HL-60 (cell line): ENCODE data around the gene CAMK2B.

Experiments used
- GABPA ChIP-seq: IDR thresholded peaks from 2 replicates; pipeline ENCODE4 v1.6.1; 2012; ENCODE audit warnings: low read depth
- POLR2AphosphoS5 ChIP-seq: IDR thresholded peaks from 2 replicates; pipeline ENCODE4 v1.6.1; 2012; ENCODE audit warnings: low read depth
- SPI1 ChIP-seq: IDR thresholded peaks from 2 replicates; pipeline ENCODE4 v1.6.1; 2012; ENCODE audit warnings: low read depth, mild to moderate bottlenecking, borderline replicate concordance
- TF ChIP-seq, protein P1 (sequence below): IDR thresholded peaks from one replicate; pipeline ENCODE4 v1.5.1; 2011; ENCODE audit warnings: low read length, control low read depth, inconsistent platforms; ENCODE audit not compliant: insufficient read depth
- TF ChIP-seq, protein P2 (sequence below): IDR thresholded peaks from 2 replicates; pipeline ENCODE4 v1.6.1; 2012; ENCODE audit warnings: low read depth; ENCODE audit not compliant: insufficient replicate concordance

DNA sequence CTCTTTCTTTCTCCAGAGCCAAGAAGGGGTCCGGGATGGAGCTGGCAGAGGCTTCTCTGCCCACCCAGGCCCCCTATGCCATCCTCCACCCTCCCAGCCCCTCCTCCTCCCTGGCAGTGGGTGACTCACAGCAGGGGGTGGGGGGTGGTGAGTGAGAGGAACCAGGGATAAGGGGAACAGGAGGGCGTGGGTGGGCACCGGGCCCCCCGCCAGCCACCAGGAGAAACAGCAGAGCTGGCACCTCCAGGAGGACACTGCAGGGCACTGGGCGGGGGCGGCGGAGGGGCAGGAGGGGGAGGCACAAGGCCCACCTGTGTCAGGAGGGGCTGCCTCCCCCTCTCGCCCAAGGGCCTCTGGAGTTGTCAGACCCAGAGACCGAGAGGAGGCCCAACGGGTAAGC, 56.0 kb downstream of the CAMK2B start:
- TF ChIP-seq SPI1 (no peak), GABPA (no peak), POLR2AphosphoS5 (no peak)
- TF ChIP-seq, protein P1, sequence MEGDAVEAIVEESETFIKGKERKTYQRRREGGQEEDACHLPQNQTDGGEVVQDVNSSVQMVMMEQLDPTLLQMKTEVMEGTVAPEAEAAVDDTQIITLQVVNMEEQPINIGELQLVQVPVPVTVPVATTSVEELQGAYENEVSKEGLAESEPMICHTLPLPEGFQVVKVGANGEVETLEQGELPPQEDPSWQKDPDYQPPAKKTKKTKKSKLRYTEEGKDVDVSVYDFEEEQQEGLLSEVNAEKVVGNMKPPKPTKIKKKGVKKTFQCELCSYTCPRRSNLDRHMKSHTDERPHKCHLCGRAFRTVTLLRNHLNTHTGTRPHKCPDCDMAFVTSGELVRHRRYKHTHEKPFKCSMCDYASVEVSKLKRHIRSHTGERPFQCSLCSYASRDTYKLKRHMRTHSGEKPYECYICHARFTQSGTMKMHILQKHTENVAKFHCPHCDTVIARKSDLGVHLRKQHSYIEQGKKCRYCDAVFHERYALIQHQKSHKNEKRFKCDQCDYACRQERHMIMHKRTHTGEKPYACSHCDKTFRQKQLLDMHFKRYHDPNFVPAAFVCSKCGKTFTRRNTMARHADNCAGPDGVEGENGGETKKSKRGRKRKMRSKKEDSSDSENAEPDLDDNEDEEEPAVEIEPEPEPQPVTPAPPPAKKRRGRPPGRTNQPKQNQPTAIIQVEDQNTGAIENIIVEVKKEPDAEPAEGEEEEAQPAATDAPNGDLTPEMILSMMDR, result no peak
- TF ChIP-seq, protein P2, sequence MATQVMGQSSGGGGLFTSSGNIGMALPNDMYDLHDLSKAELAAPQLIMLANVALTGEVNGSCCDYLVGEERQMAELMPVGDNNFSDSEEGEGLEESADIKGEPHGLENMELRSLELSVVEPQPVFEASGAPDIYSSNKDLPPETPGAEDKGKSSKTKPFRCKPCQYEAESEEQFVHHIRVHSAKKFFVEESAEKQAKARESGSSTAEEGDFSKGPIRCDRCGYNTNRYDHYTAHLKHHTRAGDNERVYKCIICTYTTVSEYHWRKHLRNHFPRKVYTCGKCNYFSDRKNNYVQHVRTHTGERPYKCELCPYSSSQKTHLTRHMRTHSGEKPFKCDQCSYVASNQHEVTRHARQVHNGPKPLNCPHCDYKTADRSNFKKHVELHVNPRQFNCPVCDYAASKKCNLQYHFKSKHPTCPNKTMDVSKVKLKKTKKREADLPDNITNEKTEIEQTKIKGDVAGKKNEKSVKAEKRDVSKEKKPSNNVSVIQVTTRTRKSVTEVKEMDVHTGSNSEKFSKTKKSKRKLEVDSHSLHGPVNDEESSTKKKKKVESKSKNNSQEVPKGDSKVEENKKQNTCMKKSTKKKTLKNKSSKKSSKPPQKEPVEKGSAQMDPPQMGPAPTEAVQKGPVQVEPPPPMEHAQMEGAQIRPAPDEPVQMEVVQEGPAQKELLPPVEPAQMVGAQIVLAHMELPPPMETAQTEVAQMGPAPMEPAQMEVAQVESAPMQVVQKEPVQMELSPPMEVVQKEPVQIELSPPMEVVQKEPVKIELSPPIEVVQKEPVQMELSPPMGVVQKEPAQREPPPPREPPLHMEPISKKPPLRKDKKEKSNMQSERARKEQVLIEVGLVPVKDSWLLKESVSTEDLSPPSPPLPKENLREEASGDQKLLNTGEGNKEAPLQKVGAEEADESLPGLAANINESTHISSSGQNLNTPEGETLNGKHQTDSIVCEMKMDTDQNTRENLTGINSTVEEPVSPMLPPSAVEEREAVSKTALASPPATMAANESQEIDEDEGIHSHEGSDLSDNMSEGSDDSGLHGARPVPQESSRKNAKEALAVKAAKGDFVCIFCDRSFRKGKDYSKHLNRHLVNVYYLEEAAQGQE, result no peak
